K562 (cell line): ENCODE results near the gene CHMP2A.
"Not testable (repeated sequence)": the region's sequence is repeated elsewhere in the genome, so short reads cannot be mapped to it uniquely, and the experiment has no call there.

Experiments used
- FOXK2 ChIP-seq, 2 experiments: fragments of 450-650 bp; IDR thresholded peaks in 1 of 2; conservative IDR thresholded peaks in 1 of 2; 2 replicates each; pipeline ENCODE4 v1.6.1; 2016; ENCODE audit warnings: low read depth in 2 of 2, mild to moderate bottlenecking in 1 of 2
- RCOR1 ChIP-seq, 2 experiments: IDR thresholded peaks; 2 replicates each; pipeline ENCODE4 v1.6.1; 2012; ENCODE audit warnings: low read depth in 2 of 2, low read length in 2 of 2, borderline replicate concordance in 1 of 2, improper control_type of control experiment in 1 of 2
- SMAD4 ChIP-seq: fragments of 250-450 bp; sonication (Bioruptor Pico); conservative IDR thresholded peaks from 2 replicates; pipeline ENCODE4 v1.8.0; 2021; ENCODE audit warnings: inconsistent platforms, mild to moderate bottlenecking, moderate library complexity

- TF ChIP-seq SMAD4 (CRISPR knock-in tag); FOXK2 (conservative IDR thresholded peaks at IDR 0.05 in 1 of 2, IDR thresholded peaks at IDR 0.05 in 1 of 2; ENCODE audit: low read depth in 2 of 2); RCOR1 (IDR thresholded peaks at IDR 0.05; ENCODE audit: borderline replicate concordance in 1 of 2, low read depth in 2 of 2, low read length in 2 of 2): not testable (repeated sequence)
Measured at GRCh38 chr19:58507602-58508223, 47.2 kb downstream of the CHMP2A start.
